Prostate gland (tissue), 2 donors: Measurements from ENCODE around the gene NAP1L4.

Experiments
- CTCF ChIP-seq, 4 experiments: fragments of 200-600 bp in 2 of 4; fragments of 450-650 bp in 2 of 4; sonication (generic) in 2 of 4; IDR thresholded peaks; 1 replicate in 3 of 4; 2 replicates in 1 of 4; pipeline ENCODE4 v1.5.1; 2016 to 2019; ENCODE audit warnings: antibody characterized with exemption in 4 of 4, mild to moderate bottlenecking in 2 of 4, moderate library complexity in 2 of 4
- POLR2A ChIP-seq: fragments of 450-650 bp; IDR thresholded peaks from one replicate; pipeline ENCODE4 v1.6.1; 2016; ENCODE audit warnings: antibody characterized with exemption, mild to moderate bottlenecking

GRCh38 chr11:2934021-2934550, 58.0 kb downstream of the NAP1L4 start:
- TF ChIP-seq CTCF (IDR thresholded peaks at IDR 0.05) (no peak), POLR2A (no peak)
